Lower leg skin (tissue), 4 donors: ENCODE results near the gene CDC42EP5. TPM values are rescaled to one million over a fixed set of nuclear protein-coding genes. Genes with fewer than 3 reads are reported as not detected.

Experiments used
- DNase-seq, 2 donors: peaks; one replicate each; pipeline ENCODE4 v3.0.0-alpha.2; 2019; ENCODE audit warnings: low spot score in 2 of 2
- H3K4me3 ChIP-seq: fragments of 200-600 bp; sonication (generic); 2 replicates; pipeline ENCODE4 v1.5.1; 2017; ENCODE audit warnings: mild to moderate bottlenecking, low read depth; ENCODE audit not compliant: poor library complexity, severe bottlenecking
- POLR2A ChIP-seq, 2 donors: fragments of 450-650 bp; IDR thresholded peaks; one replicate each; pipeline ENCODE4 v1.6.1; 2016 to 2017; ENCODE audit warnings: antibody characterized with exemption in 2 of 2, mild to moderate bottlenecking in 1 of 2, moderate library complexity in 1 of 2
- WGBS, 2 donors: methylation state at CpG; one replicate each; pipeline ENCODE4 v1.1.5; 2018; 5-methylcytosine and 5-hydroxymethylcytosine counted together
- intact Hi-C: fragments of 100-400 bp; cut with DNase I; formaldehyde crosslinking; loops from one replicate; pipeline ENCODE4 v1.15.0; 2023; ENCODE audit warnings: low total_unique reads
- total RNA-seq, 4 donors: library from RNA; depleted of rRNA; stranded (reverse); fragments of >200 nt; gene quantifications; one replicate each; pipeline ENCODE4 v1.1.0, GENCODE V29; 2016
- TF ChIP-seq, protein P1 (sequence below), 3 donors: fragments of 450-650 bp; IDR thresholded peaks; one replicate each; pipeline ENCODE4 v1.5.1; 2016; ENCODE audit warnings: antibody characterized with exemption in 3 of 3, mild to moderate bottlenecking in 3 of 3, moderate library complexity in 2 of 3

The CDC42EP5 gene
- total RNA-seq, 4 donors from 2014 or later, result 5.5 to 21.8 (median 9.6) TPM

DNA sequence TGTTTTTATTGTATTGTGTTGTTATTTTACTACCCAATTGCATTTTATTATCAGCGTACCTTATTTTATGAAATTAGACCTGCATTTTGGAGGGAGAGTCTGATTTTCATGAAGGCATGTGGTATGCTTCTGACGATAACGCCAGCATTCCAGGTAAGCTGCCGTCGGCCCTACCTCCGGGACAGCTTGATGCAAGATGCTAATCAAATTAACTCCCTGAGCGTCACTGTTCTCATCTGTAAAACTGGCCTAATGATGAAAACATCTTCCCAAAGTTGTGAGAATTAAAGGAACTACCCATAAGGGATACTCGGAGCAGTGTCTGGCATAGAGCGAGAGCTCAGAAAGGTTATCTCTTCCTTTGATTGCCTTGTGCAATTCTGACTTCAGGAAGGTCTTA is 16.7 kb upstream of the CDC42EP5 start:
- TF ChIP-seq, protein P1, sequence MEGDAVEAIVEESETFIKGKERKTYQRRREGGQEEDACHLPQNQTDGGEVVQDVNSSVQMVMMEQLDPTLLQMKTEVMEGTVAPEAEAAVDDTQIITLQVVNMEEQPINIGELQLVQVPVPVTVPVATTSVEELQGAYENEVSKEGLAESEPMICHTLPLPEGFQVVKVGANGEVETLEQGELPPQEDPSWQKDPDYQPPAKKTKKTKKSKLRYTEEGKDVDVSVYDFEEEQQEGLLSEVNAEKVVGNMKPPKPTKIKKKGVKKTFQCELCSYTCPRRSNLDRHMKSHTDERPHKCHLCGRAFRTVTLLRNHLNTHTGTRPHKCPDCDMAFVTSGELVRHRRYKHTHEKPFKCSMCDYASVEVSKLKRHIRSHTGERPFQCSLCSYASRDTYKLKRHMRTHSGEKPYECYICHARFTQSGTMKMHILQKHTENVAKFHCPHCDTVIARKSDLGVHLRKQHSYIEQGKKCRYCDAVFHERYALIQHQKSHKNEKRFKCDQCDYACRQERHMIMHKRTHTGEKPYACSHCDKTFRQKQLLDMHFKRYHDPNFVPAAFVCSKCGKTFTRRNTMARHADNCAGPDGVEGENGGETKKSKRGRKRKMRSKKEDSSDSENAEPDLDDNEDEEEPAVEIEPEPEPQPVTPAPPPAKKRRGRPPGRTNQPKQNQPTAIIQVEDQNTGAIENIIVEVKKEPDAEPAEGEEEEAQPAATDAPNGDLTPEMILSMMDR (IDR thresholded peaks at IDR 0.05), result no peak
- no peak for TF ChIP-seq POLR2A (IDR thresholded peaks at IDR 0.05)
- no peak overlapping the region for H3K4me3 ChIP-seq
- WGBS, 2 donors, result 46 to 49% methylated on average over 9 of the region's 9 CpGs
- DNase-seq, result no peak
- intact Hi-C loops, result no loop called here

DNA sequence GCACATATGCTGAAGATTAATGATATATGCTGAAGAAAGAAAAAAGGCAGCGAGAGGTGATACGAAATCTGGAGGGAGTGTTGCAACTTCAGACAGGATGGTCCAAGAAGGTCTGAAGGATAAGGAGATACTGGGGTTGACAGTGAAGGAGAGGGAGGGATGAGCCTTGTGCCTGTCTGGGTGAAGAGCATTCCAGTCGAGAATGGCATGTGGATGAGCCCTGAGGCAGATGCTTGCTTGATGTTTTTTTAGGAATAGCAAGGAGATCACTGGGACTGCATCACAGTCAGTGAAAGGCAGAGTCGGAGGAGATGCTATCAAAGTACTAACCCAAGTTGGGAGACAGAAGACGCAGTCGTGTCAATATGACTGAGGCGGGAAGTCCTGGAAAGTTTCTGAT is 16.2 kb upstream of the CDC42EP5 start:
- TF ChIP-seq POLR2A (IDR thresholded peaks at IDR 0.05), result no peak
- TF ChIP-seq, protein P1 (IDR thresholded peaks at IDR 0.05), result no peak
- intact Hi-C loops, result no loop called here
- 50 to 60% methylated on average over 7 of the region's 7 CpGs for WGBS, 2 donors

DNA sequence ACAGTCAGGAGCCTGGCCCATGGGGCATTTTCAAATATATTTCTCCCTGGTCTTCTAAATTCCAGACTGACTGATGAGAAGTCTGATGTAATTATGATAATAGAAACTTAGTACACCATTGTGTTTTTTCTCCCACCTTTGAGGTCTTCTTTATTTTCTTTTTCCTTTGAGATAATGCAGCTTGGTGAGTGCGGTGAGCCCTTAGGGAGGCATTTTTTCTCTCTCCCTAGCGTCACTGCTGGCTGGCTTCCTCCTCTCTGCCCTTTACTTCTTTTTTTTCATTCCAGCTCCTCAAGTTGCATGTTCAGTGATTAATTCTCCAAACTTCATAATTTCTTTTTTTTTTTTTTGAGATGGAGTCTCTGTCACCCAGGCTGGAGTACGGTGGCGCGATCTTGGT is 12.8 kb upstream of the CDC42EP5 start:
- no peak overlapping the region for H3K4me3 ChIP-seq
- TF ChIP-seq, protein P1 (IDR thresholded peaks at IDR 0.05), result no peak
- no peak for TF ChIP-seq POLR2A (IDR thresholded peaks at IDR 0.05)
- 63 to 64% methylated on average over 5 of the region's 5 CpGs for WGBS, 2 donors
- no peak for DNase-seq
- intact Hi-C loops, result no loop called here

More for the DNA sequence above, 16.2 kb upstream of the CDC42EP5 start:
- no peak overlapping the region for H3K4me3 ChIP-seq
- no peak for DNase-seq

- WGBS, 2 donors, result 66 to 68% methylated on average over 10 of the region's 10 CpGs
- TF ChIP-seq POLR2A (IDR thresholded peaks at IDR 0.05), result no peak
- TF ChIP-seq, protein P1 (IDR thresholded peaks at IDR 0.05), result no peak
- no peak for DNase-seq
- H3K4me3 ChIP-seq, result no peak overlapping the region
- intact Hi-C loops, result no loop called here
Measured at GRCh38 chr19:54484451-54484850, 11.4 kb upstream of the CDC42EP5 start.

DNA sequence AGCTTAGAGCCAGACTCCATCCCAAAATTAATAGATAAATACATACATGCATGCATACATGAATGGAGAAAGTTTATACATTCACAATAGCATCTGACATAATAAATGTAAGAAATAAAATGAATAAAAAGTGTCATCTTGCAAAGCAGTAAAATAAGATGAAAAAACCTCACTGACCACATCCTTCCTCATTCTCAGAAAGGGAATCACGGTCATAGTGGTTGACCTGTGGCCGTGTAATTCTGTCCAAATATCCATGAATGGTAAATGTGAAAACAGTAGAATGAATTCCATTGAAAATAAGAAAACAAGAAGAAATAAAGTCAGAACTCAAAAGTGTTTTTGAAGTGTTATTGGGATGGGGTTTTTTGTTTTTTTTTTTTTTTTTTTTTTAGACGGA is 9.8 kb upstream of the CDC42EP5 start:
- intact Hi-C loops, result no loop called here

More for the DNA sequence above, 9.8 kb upstream of the CDC42EP5 start:
- 66 to 68% methylated on average over 3 of the region's 3 CpGs for WGBS, 2 donors
- TF ChIP-seq, protein P1 (IDR thresholded peaks at IDR 0.05), result no peak
- no peak for TF ChIP-seq POLR2A (IDR thresholded peaks at IDR 0.05)
- H3K4me3 ChIP-seq, result no peak overlapping the region
- no peak for DNase-seq
